Measurements from ENCODE around the gene ZNF17. TPM values are rescaled to one million over a fixed set of nuclear protein-coding genes. Genes with fewer than 3 reads are reported as not detected.
A peak's percentile ranks its signal among the peaks of the same experiment; 100 is the strongest.

Gene ZNF17
- total RNA-seq, 4 donors from 2014 or later: 4.4 to 12.6 (median 6.2) TPM

GRCh38 chr19:57465680-57466381, 54.9 kb downstream of the ZNF17 start:
- DNase-seq: no peak
- TF ChIP-seq, protein P1, sequence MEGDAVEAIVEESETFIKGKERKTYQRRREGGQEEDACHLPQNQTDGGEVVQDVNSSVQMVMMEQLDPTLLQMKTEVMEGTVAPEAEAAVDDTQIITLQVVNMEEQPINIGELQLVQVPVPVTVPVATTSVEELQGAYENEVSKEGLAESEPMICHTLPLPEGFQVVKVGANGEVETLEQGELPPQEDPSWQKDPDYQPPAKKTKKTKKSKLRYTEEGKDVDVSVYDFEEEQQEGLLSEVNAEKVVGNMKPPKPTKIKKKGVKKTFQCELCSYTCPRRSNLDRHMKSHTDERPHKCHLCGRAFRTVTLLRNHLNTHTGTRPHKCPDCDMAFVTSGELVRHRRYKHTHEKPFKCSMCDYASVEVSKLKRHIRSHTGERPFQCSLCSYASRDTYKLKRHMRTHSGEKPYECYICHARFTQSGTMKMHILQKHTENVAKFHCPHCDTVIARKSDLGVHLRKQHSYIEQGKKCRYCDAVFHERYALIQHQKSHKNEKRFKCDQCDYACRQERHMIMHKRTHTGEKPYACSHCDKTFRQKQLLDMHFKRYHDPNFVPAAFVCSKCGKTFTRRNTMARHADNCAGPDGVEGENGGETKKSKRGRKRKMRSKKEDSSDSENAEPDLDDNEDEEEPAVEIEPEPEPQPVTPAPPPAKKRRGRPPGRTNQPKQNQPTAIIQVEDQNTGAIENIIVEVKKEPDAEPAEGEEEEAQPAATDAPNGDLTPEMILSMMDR (IDR thresholded peaks at IDR 0.05): peak in 3 of 6 experiments; percentile 10 to 53 (median 32)
- TF ChIP-seq POLR2A (IDR thresholded peaks at IDR 0.05): no peak
- intact Hi-C loops (cut with DNase I): no loop called here
- 83 to 92% methylated on average over 3 to 4 of the region's 5 CpGs for WGBS, 2 donors
- peaks cover 0 to 91% (median 62%) of the 10 kb centered on the region in 3 donors for H3K9me3 ChIP-seq
- H3K27ac ChIP-seq: no peak overlapping the region
- H3K4me1 ChIP-seq: no peaks in the 10 kb centered on the region
- no peaks in the 10 kb centered on the region for H3K27me3 ChIP-seq
- peaks cover 0 to 17% (median 0%) of the 10 kb centered on the region in 3 donors for H3K36me3 ChIP-seq
- no peak overlapping the region for H3K4me3 ChIP-seq

DNA sequence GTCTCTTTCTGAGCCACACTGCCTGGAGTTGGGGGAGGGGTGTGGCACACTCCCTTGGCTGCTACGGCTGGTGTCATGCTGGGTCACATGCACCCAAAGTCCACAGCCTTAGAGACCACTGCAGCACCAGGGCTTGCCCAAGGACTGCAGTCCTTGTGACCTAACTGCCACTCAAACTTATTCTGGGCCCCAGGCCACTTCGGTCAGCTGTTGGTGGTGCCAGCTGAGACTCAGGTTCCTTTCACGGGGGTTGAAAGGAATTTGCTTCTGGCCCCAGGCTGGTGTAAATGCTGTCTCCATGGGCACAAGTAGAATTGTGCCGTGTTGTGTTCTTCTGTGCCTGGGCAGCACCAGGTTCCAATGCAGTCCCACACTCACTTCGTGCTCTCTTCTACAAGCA, 55.5 kb downstream of the ZNF17 start:
- TF ChIP-seq, protein P1 (IDR thresholded peaks at IDR 0.05): no peak
- TF ChIP-seq POLR2A (IDR thresholded peaks at IDR 0.05): no peak
- H3K36me3 ChIP-seq: peaks cover 0 to 17% (median 0%) of the 10 kb centered on the region in 3 donors
- no peak overlapping the region for H3K4me3 ChIP-seq
- intact Hi-C loops (cut with DNase I): no loop called here
- H3K4me1 ChIP-seq: no peaks in the 10 kb centered on the region
- H3K27me3 ChIP-seq: no peaks in the 10 kb centered on the region
- no peak overlapping the region for H3K27ac ChIP-seq
- no peak for DNase-seq
- H3K9me3 ChIP-seq: peaks cover 0 to 96% (median 69%) of the 10 kb centered on the region in 3 donors
- WGBS, 2 donors: 81 to 100% methylated on average over 3 to 4 of the region's 5 CpGs

Small RNAs within 50 kb of the gene (small RNA-seq; reads per million reads assigned to genes)
- 0 reads per million in 4 donors for gene VN1R107P

Other genes with a start within 250 kb of the ZNF17 start
- not detected for gene DUXA, start 243.7 kb upstream of the ZNF17 start, total RNA-seq
- gene ZNF264, start 219.7 kb upstream of the ZNF17 start, total RNA-seq: 10 to 100 TPM; 15.5 to 33.9 (median 27.3) TPM
- gene AURKC, start 180.1 kb upstream of the ZNF17 start, total RNA-seq: 1 to 10 TPM in 1 of 4 donors, under 1 TPM in 2, not detected in 1; 0.35 to 1.0 (median 0.76) TPM
- gene ZNF805, start 170.5 kb upstream of the ZNF17 start, total RNA-seq: 10 to 100 TPM in 1 of 4 donors, 1 to 10 TPM in 3; 6.5 to 16.6 (median 7.6) TPM
- 10 to 100 TPM; 44.3 to 87.9 (median 67.9) TPM for gene ZNF460, start 130.7 kb upstream of the ZNF17 start, total RNA-seq
- gene ZNF543, start 90.7 kb upstream of the ZNF17 start, total RNA-seq: 10 to 100 TPM in 1 of 4 donors, 1 to 10 TPM in 3; 4.7 to 10.1 (median 8.4) TPM
- 1 to 10 TPM; 3.3 to 9.0 (median 5.7) TPM for gene ZNF304, start 59.9 kb upstream of the ZNF17 start, total RNA-seq
- 10 to 100 TPM; 14.7 to 24.6 (median 17.9) TPM for gene TRAPPC2B, start 47.6 kb upstream of the ZNF17 start, total RNA-seq
- gene ZNF547, start 47.6 kb upstream of the ZNF17 start, total RNA-seq: 1 to 10 TPM; 1.1 to 6.7 (median 3.1) TPM
- 10 to 100 TPM in 2 of 4 donors, 1 to 10 TPM in 2; 7.7 to 26.9 (median 11.2) TPM for gene ZNF548, start 21.3 kb upstream of the ZNF17 start, total RNA-seq
- 10 to 100 TPM in 1 of 4 donors, 1 to 10 TPM in 3; 6.9 to 11.1 (median 8.4) TPM for gene ZNF749, start 24.2 kb downstream of the ZNF17 start, total RNA-seq
- gene VN1R1, start 46.0 kb downstream of the ZNF17 start, total RNA-seq: 1 to 10 TPM in 1 of 4 donors, under 1 TPM in 1, not detected in 2; 0.40 to 1.1 TPM
- 10 to 100 TPM in 1 of 4 donors, 1 to 10 TPM in 3; 3.3 to 10.9 (median 6.3) TPM for gene ZNF772, start 66.4 kb downstream of the ZNF17 start, total RNA-seq
- 1 to 10 TPM in 3 of 4 donors, under 1 TPM in 1; 0.87 to 8.0 (median 3.3) TPM for gene ZNF419, start 76.6 kb downstream of the ZNF17 start, total RNA-seq
- gene ZNF773, start 88.8 kb downstream of the ZNF17 start, total RNA-seq: 10 to 100 TPM in 1 of 4 donors, 1 to 10 TPM in 3; 1.9 to 14.5 (median 5.8) TPM
- gene ZNF549, start 116.2 kb downstream of the ZNF17 start, total RNA-seq: 1 to 10 TPM; 1.3 to 4.8 (median 2.3) TPM
- 1 to 10 TPM; 2.2 to 7.6 (median 3.1) TPM for gene ZNF550, start 148.7 kb downstream of the ZNF17 start, total RNA-seq
- 1 to 10 TPM; 1.6 to 6.5 (median 3.9) TPM for gene ZNF416, start 167.8 kb downstream of the ZNF17 start, total RNA-seq
- 1 to 10 TPM in 3 of 4 donors, under 1 TPM in 1; 0.38 to 4.6 (median 3.1) TPM for gene ZIK1, start 173.0 kb downstream of the ZNF17 start, total RNA-seq
- 1 to 10 TPM in 3 of 4 donors, under 1 TPM in 1; 0.70 to 3.9 (median 1.8) TPM for gene ZNF530, start 188.7 kb downstream of the ZNF17 start, total RNA-seq
- gene ZNF134, start 203.1 kb downstream of the ZNF17 start, total RNA-seq: 10 to 100 TPM in 2 of 4 donors, 1 to 10 TPM in 2; 7.5 to 14.9 (median 10.4) TPM
- 1 to 10 TPM; 2.9 to 7.7 (median 5.9) TPM for gene ZNF211, start 222.0 kb downstream of the ZNF17 start, total RNA-seq